GM21390 (cell line): Measurements from ENCODE around the gene PAEP.
"Not testable (repeated sequence)": the region's sequence is repeated elsewhere in the genome, so short reads cannot be mapped to it uniquely, and the experiment has no call there.

ENCODE experiments used
- ATAC-seq: cut with Tn5 transposase; IDR thresholded peaks from one replicate; pipeline ENCODE4 v1.9.1; 2021; ENCODE audit not compliant: unreplicated experiment

The PAEP gene

GRCh38 chr9:135549478-135550343 lies 11.8 kb upstream of the PAEP start:
- ATAC-seq, result not testable (repeated sequence)

- ATAC-seq, result no peak
These were observed 11.1 kb upstream of the PAEP start for GRCh38 chr9:135550344-135550918.

GRCh38 chr9:135551031-135551430 lies 10.5 kb upstream of the PAEP start:
- ATAC-seq, result no peak

GRCh38 chr9:135551456-135551855 lies 10.1 kb upstream of the PAEP start:
- ATAC-seq, result no peak

- no peak for ATAC-seq
These were observed 9.4 kb upstream of the PAEP start for GRCh38 chr9:135552021-135552697.

GRCh38 chr9:135552698-135553171 lies 8.8 kb upstream of the PAEP start:
- ATAC-seq, result no peak

- ATAC-seq, result no peak
These were observed 6.8 kb upstream of the PAEP start for GRCh38 chr9:135554718-135555117.

- ATAC-seq, result no peak
These were observed 6.4 kb upstream of the PAEP start for GRCh38 chr9:135555203-135555602.

GRCh38 chr9:135555910-135556309 lies 5.6 kb upstream of the PAEP start:
- no peak for ATAC-seq

GRCh38 chr9:135559606-135560005 lies 1.9 kb upstream of the PAEP start:
- no peak for ATAC-seq

- no peak for ATAC-seq
These were observed 734 bp downstream of the PAEP start for GRCh38 chr9:135562235-135562745.

GRCh38 chr9:135563039-135563476 lies 1.5 kb downstream of the PAEP start:
- no peak for ATAC-seq

GRCh38 chr9:135563858-135564257 lies 2.3 kb downstream of the PAEP start:
- no peak for ATAC-seq

- no peak for ATAC-seq
These were observed 3.6 kb downstream of the PAEP start for GRCh38 chr9:135565141-135565628.

GRCh38 chr9:135565636-135566035 lies 4.1 kb downstream of the PAEP start:
- no peak for ATAC-seq

- ATAC-seq, result no peak
These were observed 5.0 kb downstream of the PAEP start for GRCh38 chr9:135566552-135566951.

GRCh38 chr9:135567311-135567710 lies 5.8 kb downstream of the PAEP start:
- ATAC-seq, result no peak

GRCh38 chr9:135568026-135568425 lies 6.5 kb downstream of the PAEP start:
- no peak for ATAC-seq

GRCh38 chr9:135570456-135570855 lies 8.9 kb downstream of the PAEP start:
- ATAC-seq, result no peak

GRCh38 chr9:135572233-135572632 lies 10.7 kb downstream of the PAEP start:
- no peak for ATAC-seq

- ATAC-seq, result no peak
These were observed 11.6 kb downstream of the PAEP start for GRCh38 chr9:135573124-135573523.
